Measurements from ENCODE around the gene ARL8A.
A peak's percentile ranks its signal among the peaks of the same experiment; 100 is the strongest.
"Not testable (repeated sequence)": the region's sequence is repeated elsewhere in the genome, so short reads cannot be mapped to it uniquely, and the experiment has no call there.

Gene ARL8A

DNA sequence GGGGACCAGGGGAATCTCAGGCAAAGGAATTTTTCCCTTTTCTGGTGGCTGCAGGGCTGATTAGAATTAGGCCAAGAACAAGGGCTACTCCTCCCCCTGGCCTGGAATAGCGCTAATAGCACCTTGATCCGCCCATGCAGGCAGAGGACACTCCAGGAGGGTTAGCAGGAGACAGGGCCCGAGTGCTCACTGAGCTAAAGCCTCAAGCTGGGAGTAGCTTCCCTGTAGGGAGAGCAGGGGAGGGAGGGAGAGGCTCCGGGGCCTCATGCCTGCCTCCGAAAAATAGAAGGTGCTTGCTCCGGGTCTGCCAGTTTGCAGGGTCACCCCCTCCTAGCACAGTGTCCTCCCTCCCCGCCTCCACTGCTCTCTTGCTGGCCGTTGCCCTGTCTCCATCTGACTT lies 12.1 kb upstream of the ARL8A start:
- DNase-seq = no peak

DNA sequence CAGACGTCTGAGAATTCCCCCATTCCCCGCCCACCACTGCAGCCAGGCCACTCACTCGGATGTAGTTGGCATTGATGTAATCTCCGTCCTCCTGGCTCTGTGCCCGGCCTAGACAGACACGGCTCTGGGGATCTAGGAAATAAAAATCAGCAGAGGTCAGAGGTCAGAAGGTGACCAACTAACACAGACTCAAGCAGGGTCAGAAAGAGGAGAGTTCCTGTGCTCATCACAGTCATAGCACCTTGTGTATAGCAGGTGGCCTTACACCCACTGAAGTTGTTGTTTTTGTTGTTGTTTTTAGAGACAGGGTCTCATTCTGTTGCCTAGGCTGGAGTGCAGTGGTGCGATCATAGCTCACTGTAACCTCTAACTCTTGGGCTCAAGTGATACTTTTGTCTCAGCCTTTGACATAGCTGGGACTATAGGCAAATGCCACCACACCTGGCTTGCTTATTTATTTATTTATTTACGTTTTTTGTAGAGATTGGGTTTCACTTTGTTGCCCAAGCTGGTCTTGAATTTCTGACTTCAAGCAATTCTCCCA lies 11.0 kb upstream of the ARL8A start:
- no peak for DNase-seq

DNA sequence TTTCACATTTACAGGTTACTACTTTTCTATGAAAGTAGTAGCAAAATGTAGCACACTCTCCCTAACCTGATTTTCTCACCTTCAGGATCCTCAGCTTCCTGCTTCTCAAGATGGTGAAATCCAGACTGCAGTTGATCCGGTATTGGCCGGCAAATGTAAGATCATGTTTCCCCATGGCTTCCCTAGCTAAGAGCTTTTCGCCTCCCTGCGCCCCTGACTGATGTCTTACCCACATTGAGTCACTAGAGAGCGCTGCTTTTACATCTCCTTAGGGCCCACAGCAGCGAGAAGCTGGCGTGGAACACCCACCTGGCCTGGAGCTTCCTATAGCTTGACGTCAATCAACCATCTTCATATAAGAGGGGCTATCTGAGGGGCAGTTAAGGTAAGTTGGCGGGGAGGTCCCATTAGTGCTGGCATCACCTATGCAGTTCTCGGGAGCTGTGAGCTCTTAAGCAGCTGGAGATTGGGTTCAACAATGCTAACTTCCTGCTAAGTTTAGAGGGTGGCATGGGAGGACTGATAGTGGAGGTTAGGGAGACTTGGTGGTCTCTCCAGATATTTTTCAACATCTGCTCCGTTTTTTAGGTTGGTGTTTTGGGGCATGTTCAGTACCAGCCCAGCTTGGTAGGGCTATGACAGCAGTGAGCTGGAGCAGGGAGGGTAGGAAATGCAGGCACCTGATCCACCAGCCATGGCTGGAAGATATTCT lies 10.4 kb upstream of the ARL8A start:
- DNase-seq = no peak

DNA sequence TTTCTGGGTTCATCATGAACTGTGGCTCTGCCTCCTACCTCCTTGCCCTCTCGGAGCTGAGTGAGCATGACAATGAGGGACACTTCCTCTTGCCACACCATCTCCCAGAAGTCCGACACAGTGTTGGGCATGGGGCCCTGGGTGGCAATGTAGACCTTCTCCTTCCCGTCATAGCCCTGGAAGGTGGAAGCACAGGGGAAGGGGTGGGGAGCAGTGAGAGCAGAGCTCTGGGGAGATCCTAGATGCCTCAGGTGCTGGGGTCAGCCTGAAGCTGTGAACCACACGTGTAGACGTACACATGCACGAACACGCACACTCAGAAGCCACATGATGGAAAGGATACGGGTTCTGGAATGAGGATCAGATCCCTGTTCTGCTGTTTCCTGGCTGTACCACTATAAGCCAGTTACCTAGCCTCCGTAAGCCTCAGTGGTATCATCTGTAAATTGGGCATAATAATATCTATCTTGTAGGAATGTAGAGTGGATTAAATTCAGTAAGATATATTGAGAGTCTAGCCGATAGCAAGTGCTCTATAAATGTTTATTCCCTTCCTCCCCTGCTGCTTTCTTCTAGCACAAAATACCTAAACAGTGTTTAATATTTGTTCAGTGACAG lies 9.7 kb upstream of the ARL8A start:
- no peak for DNase-seq

DNA sequence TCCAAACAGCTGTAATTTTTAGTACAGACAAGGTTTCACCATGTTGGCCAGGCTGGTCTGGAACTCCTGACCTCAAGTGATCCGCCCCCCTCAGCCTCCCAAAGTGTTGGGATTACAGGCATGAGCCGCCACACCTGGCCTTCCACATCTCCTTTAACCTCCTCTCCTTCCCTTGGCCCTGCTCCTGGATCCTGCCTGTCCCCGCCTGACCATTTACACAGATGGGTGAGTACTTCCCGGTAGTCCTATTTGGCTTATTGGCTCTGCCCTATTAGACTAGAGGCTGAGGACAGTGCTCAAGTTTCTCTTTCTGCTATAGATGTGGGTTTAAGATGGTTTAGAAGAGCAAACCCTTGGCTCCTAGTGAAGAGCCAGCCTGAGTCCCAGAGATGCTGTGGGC lies 8.7 kb upstream of the ARL8A start:
- DNase-seq = no peak

DNA sequence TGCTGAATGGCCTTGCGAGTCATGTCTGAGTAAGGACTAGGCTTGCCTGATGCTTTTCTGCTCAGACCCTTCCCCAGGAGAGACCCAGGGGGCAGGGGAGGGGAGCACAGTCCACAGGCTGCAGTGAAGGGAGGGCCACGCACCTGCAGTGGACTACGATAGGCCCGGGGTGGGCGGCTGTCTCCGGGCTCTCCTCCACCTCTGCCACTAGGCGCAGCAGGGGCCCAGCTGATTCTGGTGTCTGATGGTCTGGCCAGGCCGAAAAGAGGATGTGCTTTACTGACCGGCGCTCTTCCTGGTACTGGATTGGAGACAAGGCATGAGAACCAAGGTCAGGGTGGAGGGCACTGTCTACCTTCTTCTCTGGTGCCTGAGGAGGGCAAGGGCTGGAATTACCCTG lies 7.9 kb upstream of the ARL8A start:
- no peak for DNase-seq

DNA sequence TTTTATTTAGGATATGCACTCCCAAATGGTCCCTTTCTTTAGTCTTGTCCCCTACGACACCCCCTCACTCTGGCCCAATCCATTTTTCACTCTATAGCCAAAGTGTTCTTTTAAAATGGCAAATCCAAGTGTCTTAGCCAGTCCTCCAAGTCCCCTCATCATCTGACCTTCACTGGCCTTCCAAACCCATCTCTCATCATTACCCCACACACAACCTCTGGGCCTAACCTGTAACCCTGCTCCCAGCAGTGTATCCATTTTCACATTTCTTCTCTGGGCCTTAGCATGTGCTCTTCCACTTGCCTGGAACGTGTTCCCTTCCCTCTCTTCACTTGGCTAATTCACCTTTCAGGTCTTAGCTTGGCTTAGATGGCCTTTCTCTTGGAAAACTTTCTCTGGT lies 6.5 kb upstream of the ARL8A start:
- DNase-seq = no peak

DNA sequence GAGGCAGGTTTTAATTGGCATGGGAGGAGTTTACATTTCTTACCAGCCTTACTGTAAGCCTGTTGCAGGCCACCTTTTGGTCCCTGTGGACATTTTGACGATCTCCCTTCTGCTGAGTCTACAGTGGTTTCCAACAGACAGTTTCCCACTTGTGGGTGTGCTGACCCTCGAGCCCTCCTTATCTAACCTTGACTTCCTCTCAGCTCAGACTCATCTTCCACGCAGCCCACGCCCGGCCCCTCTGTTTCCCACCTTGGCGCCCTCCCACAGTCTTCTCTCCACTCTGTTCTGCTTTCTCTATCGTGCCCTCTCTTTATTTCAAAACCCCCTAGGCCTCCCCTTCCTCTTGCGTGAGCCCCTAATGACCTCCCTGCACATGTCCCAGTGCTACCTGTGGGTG lies 6.1 kb upstream of the ARL8A start:
- DNase-seq = no peak

DNA sequence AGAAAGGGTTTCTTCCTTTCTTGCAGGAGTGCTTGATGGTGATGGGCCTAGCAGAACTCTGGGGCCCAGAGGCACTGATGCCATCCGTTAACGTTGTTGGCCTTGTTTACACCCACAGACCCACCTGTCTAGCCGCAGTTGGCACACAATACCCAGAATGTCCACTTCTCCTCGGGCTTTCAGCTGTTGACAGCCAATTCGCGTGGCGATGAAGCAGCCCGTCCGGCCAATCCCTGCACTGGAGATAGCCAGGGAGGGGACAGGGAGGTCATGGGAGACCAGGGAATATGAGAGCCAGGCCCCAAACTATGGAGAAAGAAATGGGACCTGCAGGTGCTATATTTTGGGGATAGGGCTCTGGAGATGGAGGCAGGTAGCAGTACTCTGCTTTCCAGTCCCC lies 5.7 kb upstream of the ARL8A start:
- DNase-seq = no peak

DNA sequence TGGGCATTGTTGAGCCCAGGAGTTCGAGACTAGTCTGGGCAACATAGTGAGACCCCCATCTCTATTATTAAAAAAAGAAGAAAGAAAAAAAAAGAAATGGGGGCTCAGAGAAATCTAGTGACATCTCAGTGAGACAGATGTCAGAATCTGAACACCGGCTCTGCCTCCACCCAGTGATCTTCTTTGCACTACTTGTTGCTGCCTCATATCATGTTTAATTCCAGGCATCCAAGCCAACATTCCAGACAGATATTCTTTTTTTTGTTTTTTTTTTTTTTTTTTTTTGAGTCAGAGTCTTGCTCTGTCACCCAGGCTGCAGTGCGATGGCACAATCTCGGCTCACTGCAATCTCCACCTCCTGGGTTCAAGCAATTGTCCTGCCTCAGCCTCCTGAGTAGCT lies 5.0 kb upstream of the ARL8A start:
- no peak for DNase-seq

DNA sequence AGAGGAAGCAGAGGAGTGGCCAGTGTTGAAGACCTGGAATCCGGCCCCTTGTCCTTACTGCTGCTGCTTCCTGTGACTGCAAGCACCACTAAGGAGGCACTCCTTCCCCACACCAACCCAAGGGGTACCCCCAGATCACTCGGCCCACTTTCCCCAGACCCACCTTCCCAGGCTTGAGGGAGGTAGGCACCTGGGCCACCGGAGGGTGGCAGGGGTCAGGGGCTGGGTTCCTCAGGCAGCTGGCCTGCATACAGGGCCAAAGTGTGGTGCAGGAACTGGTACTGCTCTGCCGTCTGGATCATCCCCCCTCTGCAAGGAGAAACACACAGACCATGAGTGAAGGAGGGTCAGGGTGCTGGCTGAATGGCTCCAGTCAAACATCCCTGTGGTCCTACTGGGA lies 3.9 kb upstream of the ARL8A start:
- no peak for DNase-seq

DNA sequence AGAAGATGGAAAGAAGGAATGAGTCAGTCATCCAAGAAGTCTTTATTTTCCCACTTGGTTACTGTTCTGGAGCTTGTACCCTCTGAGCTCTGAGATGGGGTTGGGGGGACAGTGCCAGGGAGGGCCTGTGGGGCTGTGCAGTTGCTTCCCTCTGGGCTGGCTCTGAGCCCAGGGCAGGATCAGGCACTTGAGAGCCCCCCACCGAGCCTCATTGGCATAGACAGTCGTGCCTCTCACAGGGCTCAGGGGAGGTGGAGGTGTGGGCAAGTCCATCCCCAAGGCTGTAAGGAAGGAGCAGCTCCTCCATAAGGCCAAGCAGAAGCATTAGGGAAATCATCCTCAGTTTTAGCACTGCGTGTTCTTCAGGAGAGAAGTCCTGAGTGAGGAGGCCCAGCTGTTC lies 2.5 kb upstream of the ARL8A start:
- no peak for DNase-seq

DNA sequence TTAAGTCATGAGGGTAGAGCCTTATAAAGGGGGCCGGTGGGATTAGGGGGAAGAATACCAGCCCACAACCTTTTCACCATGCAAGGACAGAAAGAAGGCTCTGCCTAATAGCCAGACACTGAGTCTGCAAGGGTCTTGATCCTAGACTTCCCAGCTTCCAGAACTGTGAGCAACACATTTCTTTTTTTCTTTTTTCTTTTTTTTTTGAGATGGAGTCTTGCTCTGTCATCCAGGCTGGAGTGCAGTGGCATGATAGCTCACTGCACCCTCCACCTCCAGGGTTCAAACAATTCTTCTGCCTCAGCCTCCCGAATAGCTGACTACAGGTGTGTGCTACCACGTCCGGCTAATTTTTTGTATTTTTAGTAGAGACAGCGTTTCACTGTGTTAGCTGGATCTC lies 1.7 kb upstream of the ARL8A start:
- DNase-seq = no peak

DNA sequence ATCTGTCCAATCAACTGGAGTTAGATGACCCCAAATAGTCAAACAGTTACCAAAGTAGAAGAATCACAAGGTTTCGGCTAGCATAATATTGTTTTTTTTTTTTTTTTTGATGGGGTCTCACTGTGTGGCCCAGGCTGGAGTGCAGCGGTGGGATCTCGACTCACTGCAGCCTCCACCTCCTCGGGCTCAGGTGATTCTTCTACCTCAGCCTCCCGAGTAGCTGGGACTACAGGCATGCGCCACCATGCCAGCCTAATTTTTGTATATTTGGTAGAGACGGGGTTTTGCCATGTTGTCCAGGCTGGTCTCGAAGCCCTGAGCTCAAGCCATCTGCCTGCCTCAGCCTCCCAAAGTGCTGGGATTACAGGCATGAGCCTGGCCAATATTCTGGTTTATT lies 1.2 kb upstream of the ARL8A start:
- DNase-seq = not testable (repeated sequence)

DNA sequence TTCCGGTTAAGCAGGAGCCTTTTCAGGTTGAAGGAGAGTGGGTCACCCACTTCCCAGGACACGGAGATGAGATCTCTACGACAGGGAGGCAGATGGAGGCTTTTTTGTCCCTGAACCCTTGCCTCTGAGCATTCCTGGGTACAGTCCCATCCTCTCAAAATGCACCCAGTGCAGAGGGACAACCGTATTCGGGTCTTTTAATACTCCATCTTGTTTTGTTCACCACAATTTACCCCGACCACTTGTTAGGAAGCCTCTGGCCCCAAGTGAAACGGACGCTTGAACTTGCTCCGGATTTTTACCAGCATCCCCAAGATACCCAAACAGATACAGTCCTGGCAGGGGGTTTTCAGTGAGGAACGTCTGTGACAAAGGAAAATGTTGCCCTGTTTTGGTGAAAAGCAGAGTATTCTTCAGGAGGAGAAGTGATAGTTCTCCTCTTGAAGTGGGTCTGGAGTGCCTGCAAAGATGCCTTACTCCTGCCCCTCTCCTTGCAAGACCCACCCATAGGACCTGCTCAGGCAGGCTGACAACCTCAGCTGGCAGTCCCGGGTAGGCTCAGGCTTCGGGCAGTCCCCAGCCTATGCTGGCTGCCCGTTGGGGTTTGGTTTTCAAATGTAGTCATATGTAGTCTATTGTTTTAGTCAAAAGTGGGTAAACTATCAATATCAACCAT lies 669 bp upstream of the ARL8A start:
- DNase-seq = no peak

DNA sequence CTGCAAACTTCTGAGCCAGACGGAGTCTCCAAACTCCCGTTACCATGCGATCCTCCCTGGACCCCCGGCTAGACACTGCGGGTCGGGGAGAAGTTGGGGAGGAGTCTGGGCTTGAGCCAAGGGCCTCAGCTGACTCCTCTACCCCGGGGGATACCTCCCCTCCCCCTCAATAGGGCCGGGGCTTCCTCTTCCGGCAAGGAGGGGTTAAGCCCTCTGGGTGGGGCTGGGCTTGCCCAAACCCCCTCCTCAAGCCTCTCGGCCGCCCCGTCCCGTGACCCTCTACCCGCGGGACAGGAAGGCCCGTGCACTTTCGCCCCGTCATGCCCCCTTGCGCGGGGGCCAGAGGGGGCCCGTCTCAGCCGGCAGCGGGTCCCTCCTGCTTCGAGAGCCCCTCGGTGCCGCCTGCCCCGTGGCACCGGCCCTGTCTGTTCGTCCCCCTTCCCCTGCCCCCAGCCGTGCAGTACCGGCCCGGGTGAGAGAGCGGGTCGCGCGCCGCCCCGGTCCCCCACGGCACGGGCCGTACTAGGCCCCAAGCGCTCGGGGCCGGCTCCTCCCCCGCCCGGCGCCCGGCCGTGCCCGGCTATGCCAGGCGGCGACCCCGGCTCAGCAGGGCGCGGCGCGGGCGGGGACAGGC lies 652 bp downstream of the ARL8A start:
- DNase-seq = no peak

DNA sequence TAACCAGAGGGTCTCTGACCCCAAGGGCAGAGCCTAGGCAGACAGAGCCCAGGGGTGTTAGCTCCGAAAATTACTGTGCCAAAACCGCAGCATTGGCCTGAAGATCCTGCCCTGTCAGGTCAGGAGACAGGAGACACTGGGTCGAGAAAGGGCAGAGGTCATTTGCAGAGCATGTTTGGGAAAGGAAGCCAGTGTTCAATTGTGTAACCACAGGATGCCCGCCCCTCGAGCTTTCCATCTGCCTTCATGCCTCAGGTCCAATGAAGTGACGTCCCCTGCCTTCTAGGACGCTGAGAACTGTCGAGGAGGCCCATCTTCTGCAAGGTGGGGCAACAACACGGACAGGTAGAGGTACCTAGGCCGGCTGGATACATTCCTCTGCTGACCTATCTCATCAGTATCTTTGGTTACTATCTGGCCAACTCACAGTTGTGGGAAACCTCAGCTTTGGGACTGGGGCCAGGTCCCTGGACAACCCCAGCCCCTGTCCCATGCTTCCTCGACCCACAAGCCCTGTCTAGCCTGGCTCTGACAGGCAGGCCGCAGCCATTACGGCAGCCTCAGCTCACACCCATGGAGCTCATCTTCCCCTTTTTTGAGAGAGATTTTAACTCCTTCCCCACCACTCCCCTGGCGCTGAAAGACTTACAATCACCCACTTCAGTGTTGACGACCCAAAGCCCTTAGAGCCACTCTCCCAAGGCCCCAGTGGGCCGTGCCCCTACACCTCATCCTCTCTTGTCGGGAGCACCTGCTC lies 1.3 kb downstream of the ARL8A start:
- DNase-seq = no peak

DNA sequence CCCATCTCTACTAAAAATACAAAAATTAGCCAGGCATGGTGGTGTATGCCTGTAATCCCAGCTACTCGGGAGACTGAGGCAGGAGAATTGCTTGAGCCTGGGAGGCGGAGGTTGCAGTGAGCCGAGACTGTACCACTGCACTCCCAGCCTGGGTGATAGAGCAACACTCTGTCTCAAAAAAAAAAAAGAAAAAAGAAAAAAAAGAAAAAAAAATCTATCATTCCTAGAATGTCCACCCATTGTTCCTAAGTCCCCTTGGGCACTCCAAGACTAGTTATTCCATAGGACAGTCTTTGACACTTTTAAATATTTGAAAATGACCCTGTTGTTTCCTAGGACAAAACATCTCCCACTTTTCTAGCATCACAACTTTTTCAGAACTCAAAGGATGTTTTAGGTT lies 3.1 kb downstream of the ARL8A start:
- DNase-seq = not testable (repeated sequence)

DNA sequence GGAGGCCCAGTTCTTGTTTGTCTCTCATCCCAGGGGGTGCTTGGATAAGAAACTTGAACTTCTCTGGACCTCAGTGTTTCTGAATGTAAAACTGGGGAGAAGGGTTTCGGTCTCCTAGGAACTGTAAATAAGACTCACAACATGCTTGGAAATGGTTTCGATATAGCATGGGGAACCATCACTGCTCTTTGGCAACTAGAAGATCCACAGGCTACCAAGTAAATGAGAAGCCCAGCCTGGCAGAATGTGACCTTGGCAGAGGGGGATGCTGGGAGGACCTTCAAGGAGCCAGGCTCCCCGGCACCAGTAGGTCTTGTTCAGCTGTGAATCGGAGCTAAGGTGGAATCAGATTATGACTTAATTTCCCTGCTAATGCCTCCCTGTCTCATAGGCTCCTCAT lies 3.7 kb downstream of the ARL8A start:
- DNase-seq = no peak

DNA sequence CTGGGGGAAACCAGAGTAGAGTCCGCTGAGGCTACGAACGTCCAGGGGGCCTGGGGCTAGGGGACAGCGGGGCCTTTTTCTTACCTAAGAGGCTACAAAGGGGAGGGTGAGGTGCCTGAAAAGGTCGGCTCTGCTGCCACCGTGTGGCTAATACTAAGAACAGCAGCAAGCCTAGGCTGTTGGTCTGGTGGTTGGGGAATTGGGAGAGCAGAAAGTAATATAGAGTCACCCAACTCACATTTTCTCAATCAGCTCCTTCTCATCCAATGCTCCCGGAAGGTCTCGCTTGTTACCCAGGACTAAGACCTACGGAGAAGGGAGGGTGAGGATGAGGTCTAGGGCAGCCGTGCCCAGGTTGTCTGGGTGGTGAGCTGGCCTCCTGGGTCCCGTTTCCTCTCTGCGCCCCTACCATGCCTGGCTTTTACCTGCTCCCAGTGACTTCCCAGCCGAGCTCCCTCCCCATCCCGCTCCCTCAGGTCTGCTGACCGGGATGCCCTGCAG lies 9.3 kb downstream of the ARL8A start:
- DNase-seq = peak; percentile 43

DNA sequence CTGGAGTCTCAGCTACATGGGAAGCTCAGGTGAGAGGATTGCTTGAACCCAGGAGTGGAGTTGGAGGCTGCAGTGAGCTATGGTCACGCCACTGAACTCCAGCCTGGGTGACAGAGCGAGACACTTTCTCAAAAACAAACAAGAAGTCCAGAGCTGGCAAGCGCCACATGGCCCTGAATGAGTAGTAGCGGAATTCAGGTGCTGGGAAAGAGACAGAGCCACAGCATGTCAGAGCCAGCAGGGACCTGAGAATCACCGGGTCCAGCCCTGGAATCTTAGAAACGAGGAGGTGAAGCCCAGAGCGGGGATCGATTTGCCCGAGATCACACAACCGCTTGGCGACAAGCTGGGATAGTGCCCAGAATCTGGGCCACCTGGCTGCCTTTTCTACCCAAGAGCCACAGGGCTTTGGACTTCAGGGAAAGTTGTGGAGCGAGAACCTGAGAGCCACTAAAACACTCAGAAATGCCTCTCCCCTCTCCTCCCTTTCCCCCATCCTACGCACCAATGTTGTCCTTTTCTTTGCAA lies 9.8 kb downstream of the ARL8A start:
- no peak for DNase-seq

DNA sequence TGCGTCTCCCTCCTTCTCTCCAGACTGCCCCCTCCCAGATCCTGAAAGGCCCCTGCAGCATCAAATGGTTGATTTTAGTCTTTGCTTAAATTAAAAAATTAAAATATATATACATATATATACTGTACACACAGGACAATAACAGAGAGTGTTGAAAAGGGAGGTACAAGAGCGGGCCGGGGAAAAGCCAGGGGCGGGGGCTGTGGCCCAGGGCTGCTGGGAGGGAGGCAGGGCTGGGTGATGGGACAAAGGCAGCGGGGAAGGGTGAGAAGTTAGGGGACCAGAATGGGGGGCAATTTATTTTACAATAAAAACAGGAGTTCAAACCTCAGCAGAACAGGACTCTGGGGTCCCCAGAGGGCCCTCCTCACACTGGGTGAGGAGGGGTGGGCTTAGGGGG lies 10.5 kb downstream of the ARL8A start:
- no peak for DNase-seq

DNA sequence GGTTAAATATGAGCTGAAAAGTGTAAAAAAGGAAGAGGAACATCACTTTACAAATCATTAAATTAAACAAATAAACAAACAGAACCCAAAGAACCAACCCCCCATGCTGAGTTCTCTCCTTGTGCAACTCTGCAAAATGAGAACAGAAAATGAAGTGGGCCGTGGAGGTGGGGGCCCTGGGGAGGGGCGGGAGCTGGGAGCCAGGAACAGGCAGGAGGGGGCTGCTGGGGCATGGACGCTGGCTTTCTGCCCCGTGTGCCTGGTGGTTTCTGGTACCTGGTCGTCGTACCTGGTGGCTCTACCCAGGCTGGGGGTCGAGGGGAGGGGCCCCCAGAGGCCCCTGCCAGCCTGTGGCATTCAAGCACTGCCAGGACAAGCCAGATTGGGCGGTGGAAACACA lies 11.0 kb downstream of the ARL8A start:
- no peak for DNase-seq
